T-cell (primary cell): ENCODE results near the gene NOM1. TPM values are rescaled to one million over a fixed set of nuclear protein-coding genes. Genes with fewer than 3 reads are reported as not detected.

ENCODE experiments used
- ATAC-seq, 4 experiments: fragments of 200-7000 bp in 3 of 4; fragments of 150-1000 bp in 1 of 4; cut with Tn5 transposase; replicated peaks in 1 of 4; 1 replicate in 3 of 4; 2 replicates in 1 of 4; pipeline ENCODE4 v1.10.0; 2021; ENCODE audit warnings: moderate library complexity in 3 of 4, mild to moderate bottlenecking in 2 of 4, moderate number of reproducible peaks in 1 of 4
- CTCF ChIA-PET, 2 donors: fragments of 300-600 bp; sonication (Branson Sonifier 250); formaldehyde crosslinking; loops; one replicate each; lab custom pipeline; 2022; ENCODE audit warnings: antibody characterized with exemption in 2 of 2; lab: Charles Lee
- POLR2A ChIA-PET, 2 donors: fragments of 300-600 bp; sonication (Branson Sonifier 250); formaldehyde crosslinking; loops; one replicate each; lab custom pipeline; 2022; ENCODE audit warnings: antibody characterized with exemption in 2 of 2; lab: Charles Lee
- DNase-seq, 35 experiments: peaks; one replicate each; pipeline versions ENCODE4 v3.0.0 to v3.0.0-alpha.2; 2013 to 2023
- H3K27ac ChIP-seq: one replicate; pipeline ENCODE4 v1.5.1; 2013; ENCODE audit warnings: low read length
- H3K27me3 ChIP-seq, 2 experiments: replicated peaks in 1 of 2; 1 replicate in 1 of 2; 2 replicates in 1 of 2; pipeline versions ENCODE4 v1.6.1 to v1.7.0; 2013; ENCODE audit warnings: low read length in 1 of 2, mixed read lengths in 1 of 2; ENCODE audit not compliant: control insufficient read depth in 2 of 2, insufficient read depth in 2 of 2; ENCODE audit errors: extremely low read depth in 1 of 2
- H3K36me3 ChIP-seq, 2 donors: 1 replicate in 1 of 2; 2 replicates in 1 of 2; pipeline versions ENCODE4 v1.6.1 to v1.7.0; 2013; ENCODE audit warnings: low read length in 1 of 2; ENCODE audit not compliant: control insufficient read depth in 2 of 2, insufficient read depth in 1 of 2; ENCODE audit errors: extremely low read depth in 1 of 2
- H3K4me1 ChIP-seq, 2 experiments: 1 replicate in 1 of 2; 2 replicates in 1 of 2; pipeline versions ENCODE4 v1.6.1 to v1.7.0; 2013; ENCODE audit warnings: low read length in 2 of 2, mixed read lengths in 1 of 2; ENCODE audit not compliant: insufficient read depth in 2 of 2, control insufficient read depth in 1 of 2; ENCODE audit errors: extremely low read depth in 1 of 2
- H3K4me3 ChIP-seq, 2 donors: 1 replicate in 1 of 2; 2 replicates in 1 of 2; pipeline versions ENCODE4 v1.5.1 to v1.7.0; 2013; ENCODE audit warnings: mild to moderate bottlenecking in 2 of 2, low read length in 1 of 2, moderate library complexity in 1 of 2; ENCODE audit not compliant: control insufficient read depth in 1 of 2; ENCODE audit errors: extremely low read depth in 1 of 2
- H3K9me3 ChIP-seq: 2 replicates; pipeline ENCODE4 v1.7.0; 2013
- H3K27ac Mint-ChIP-seq, 2 donors: one replicate each; pipeline ENCODE4 v1.8.0; 2020 to 2021; ENCODE audit warnings: mild to moderate bottlenecking in 2 of 2, mixed read lengths in 2 of 2
- H3K27me3 Mint-ChIP-seq, 2 donors: one replicate each; pipeline ENCODE4 v1.8.0; 2021 to 2022; ENCODE audit warnings: mixed read lengths in 2 of 2
- H3K36me3 Mint-ChIP-seq: one replicate; pipeline ENCODE4 v1.8.0; 2021; ENCODE audit warnings: mixed read lengths
- H3K4me1 Mint-ChIP-seq, 3 donors: one replicate each; pipeline ENCODE4 v1.8.0; 2020 to 2022; ENCODE audit warnings: mixed read lengths in 3 of 3, mild to moderate bottlenecking in 1 of 3
- H3K4me3 Mint-ChIP-seq, 3 donors: one replicate each; pipeline ENCODE4 v1.8.0; 2020 to 2022; ENCODE audit warnings: mild to moderate bottlenecking in 3 of 3, mixed read lengths in 3 of 3, moderate library complexity in 3 of 3
- H3K9me3 Mint-ChIP-seq, 3 donors: one replicate each; pipeline ENCODE4 v1.8.0; 2020 to 2022; ENCODE audit warnings: mixed read lengths in 3 of 3
- WGBS: methylation state at CpG from one replicate; pipeline ENCODE4 v1.1.5; 2013; ENCODE audit warnings: missing lambda C conversion rate; ENCODE audit not compliant: insufficient coverage; 5-methylcytosine and 5-hydroxymethylcytosine counted together
- total RNA-seq, 35 experiments: library from RNA in 6 of 35; stranded (reverse) in 6 of 35; fragments of 120-200 nt in 1 of 35; gene quantifications; one replicate each; pipeline versions ENCODE4 v1.2.1 to v1.2.4 and lab custom pipeline; 2013 to 2026

Gene NOM1
- total RNA-seq, 5 donors from 2014 or later (not counting 1 experiment from before 2014, with no cell fraction given) = 31.7 to 47.8 (median 33.7) TPM

DNA sequence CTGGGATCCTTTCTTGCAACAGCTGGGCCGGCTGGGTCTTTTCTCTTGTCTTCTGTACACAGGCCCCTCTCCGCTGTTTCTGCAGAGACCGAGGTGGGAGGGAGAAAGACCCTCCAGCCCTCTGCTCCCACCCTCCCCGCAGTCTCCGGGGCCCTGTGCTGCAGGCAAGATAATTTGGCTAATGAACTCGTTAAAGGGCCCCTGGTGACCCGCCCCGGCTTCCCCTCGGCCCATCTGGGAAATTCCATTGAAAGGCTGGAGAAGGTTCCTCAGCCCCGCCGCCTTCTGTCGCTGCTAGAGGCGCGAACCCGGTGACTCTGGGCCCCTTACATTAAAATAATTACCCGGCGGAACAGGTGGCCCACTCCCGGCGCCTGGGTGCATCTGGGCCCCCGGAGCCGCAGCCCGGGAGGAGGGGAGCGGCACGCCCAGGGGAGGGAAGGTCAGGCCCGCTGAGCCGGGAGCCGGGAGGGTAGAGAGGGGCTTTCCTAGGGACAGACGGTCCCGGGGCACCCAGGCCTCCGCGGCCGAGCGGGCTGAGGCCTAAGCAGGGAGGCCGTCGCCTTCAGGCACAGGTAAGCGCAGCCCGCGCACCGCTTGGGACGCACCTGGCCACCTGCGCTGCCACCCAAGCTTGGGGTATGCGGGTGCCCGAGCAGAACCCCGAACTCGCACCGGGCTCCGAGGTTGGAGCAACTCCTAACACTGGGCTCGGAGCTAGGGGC, 68.3 kb downstream of the NOM1 start:
- no peak for DNase-seq
- WGBS = 11% methylated on average over 36 of the region's 48 CpGs
- Mint-ChIP-seq H3K9me3 (no peaks in the 10 kb centered on the region), H3K27ac (no peak overlapping the region), H3K4me3 (no peak overlapping the region), H3K27me3 (peaks cover 50 to 78% of the 10 kb centered on the region in 2 donors), H3K36me3 (no peaks in the 10 kb centered on the region), H3K4me1 (peaks cover 11 to 27% (median 23%) of the 10 kb centered on the region in 3 donors)
- Histone ChIP-seq H3K9me3 (no peaks in the 10 kb centered on the region), H3K27me3 (peaks cover 22 to 91% of the 10 kb centered on the region in 2 experiments), H3K36me3 (no peaks in the 10 kb centered on the region), H3K4me3 (no peak overlapping the region), H3K4me1 (peaks cover 0 to 40% of the 10 kb centered on the region in 2 experiments), H3K27ac (no peak overlapping the region)
- no peak for ATAC-seq
- POLR2A ChIA-PET = no interaction called here
- CTCF ChIA-PET = no interaction called here

DNA sequence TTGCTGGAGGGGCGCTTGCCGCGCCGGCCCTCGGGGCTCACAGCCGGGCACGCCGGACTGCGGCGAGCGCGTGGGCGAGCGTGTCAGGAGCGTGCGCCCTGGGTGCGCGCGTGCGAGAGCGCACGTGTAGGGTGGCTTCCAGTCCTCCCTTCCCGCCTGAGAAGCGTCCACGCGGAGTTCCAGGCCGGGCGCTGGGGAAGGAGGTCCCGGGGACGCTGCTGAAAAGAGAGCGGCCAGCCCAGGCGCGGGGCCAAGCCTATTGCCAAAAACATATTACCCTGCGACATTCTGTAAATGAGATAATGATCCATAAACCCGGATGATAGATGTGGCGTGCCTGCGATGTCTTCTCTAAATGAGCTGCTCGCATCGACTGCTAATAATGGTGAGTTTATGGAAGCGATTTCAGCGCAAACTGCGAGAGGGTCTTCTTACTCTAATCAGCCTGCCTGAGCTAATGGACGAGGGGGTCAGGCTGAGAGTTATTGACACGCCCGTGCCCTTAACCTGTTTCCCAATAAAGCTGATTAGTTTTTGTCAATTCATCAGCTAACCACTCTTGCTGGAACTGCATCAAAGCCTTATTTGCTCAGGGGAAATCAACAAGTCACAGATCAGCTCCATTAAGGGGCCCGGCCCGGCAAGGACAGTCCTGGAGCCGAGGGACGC, 69.0 kb downstream of the NOM1 start:
- Histone ChIP-seq H3K27me3 (peaks cover 20 to 92% of the 10 kb centered on the region in 2 experiments), H3K9me3 (no peaks in the 10 kb centered on the region), H3K27ac (no peak overlapping the region), H3K4me1 (peaks cover 0 to 40% of the 10 kb centered on the region in 2 experiments), H3K4me3 (no peak overlapping the region), H3K36me3 (no peaks in the 10 kb centered on the region)
- peaks cover 11 to 29% (median 23%) of the 10 kb centered on the region in 3 donors for H3K4me1 Mint-ChIP-seq
- peak overlapping the region in 2 of 3 donors; percentile 58 to 64 for H3K4me3 Mint-ChIP-seq
- DNase-seq (no peak), ATAC-seq (no peak)
- 15% methylated on average over 43 of the region's 49 CpGs for WGBS
- ChIA-PET POLR2A (no interaction called here), CTCF (interaction anchor here in 1 of 2 donors (0.6 kb wide), 1 partner anchor 11 kb away, joined by 3 read pairs; no protein-coding TSS in a partner anchor)
- peaks cover 54 to 78% of the 10 kb centered on the region in 2 donors for H3K27me3 Mint-ChIP-seq
- no peaks in the 10 kb centered on the region for H3K36me3 Mint-ChIP-seq
- H3K27ac Mint-ChIP-seq = peak overlapping the region in 1 of 2 donors; percentile 32
- no peaks in the 10 kb centered on the region for H3K9me3 Mint-ChIP-seq

DNA sequence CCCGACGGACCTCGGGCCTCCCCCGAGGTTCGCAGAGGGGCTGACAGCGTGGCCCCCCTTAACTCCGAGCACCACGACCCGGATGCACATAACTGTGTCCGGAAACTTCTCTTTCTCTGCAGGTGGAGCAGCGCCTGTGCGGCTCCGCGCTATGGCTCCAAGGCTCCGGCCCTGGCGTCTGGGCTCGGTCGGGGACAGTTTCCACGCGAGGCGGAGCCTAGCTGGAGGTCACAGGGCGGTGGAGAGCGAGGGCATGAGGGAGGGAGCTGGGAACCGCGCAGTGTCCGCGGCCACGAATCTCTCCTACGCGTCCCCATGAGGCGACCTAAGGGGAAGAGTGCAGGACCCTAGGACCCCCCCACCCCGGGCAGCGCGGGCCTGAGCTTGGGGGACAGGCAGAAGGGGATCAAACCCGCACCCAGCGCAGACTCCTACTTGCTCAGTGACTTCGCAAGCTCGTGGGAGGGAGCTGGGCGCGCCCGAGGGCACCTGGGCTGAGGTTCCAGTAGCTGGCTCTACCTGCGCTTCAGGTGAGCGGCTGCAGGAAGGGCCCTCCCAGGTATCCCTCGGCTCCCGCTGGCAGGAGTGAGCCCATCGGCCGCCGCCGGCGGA, 69.6 kb downstream of the NOM1 start:
- no peak overlapping the region for H3K27ac ChIP-seq
- DNase-seq (no peak), ATAC-seq (peak in 1 of 4 experiments; percentile 27)
- POLR2A ChIA-PET = no interaction called here
- Mint-ChIP-seq H3K4me3 (peak overlapping the region; percentile 56 to 64 (median 58)), H3K27ac (no peak overlapping the region), H3K36me3 (no peaks in the 10 kb centered on the region), H3K27me3 (peaks cover 51 to 77% of the 10 kb centered on the region in 2 donors), H3K9me3 (no peaks in the 10 kb centered on the region), H3K4me1 (peaks cover 11 to 29% (median 23%) of the 10 kb centered on the region in 3 donors)
- no peaks in the 10 kb centered on the region for H3K9me3 ChIP-seq
- WGBS = 6% methylated on average over 38 of the region's 50 CpGs
- peaks cover 18 to 88% of the 10 kb centered on the region in 2 experiments for H3K27me3 ChIP-seq
- H3K4me1 ChIP-seq = peaks cover 0 to 40% of the 10 kb centered on the region in 2 experiments
- H3K36me3 ChIP-seq = no peaks in the 10 kb centered on the region
- CTCF ChIA-PET = interaction anchor here in 1 of 2 donors (0.6 kb wide), 1 partner anchor 11 kb away, joined by 3 read pairs; no protein-coding TSS in a partner anchor
- H3K4me3 ChIP-seq = no peak overlapping the region

- H3K4me3 Mint-ChIP-seq = no peak overlapping the region
- H3K27ac ChIP-seq = no peak overlapping the region
- ATAC-seq (no peak), DNase-seq (no peak)
- WGBS = 15% methylated on average over 17 of the region's 25 CpGs
- H3K27ac Mint-ChIP-seq = no peak overlapping the region
- H3K36me3 ChIP-seq = no peaks in the 10 kb centered on the region
- no peaks in the 10 kb centered on the region for H3K36me3 Mint-ChIP-seq
- H3K4me1 ChIP-seq = peaks cover 0 to 40% of the 10 kb centered on the region in 2 experiments
- POLR2A ChIA-PET = no interaction called here
- CTCF ChIA-PET = no interaction called here
- H3K4me1 Mint-ChIP-seq = peaks cover 11 to 29% (median 23%) of the 10 kb centered on the region in 3 donors
- no peak overlapping the region for H3K4me3 ChIP-seq
- peaks cover 0 to 2% (median 0%) of the 10 kb centered on the region in 3 donors for H3K9me3 Mint-ChIP-seq
- peaks cover 52 to 77% of the 10 kb centered on the region in 2 donors for H3K27me3 Mint-ChIP-seq
- H3K9me3 ChIP-seq = no peaks in the 10 kb centered on the region
- H3K27me3 ChIP-seq = peaks cover 16 to 85% of the 10 kb centered on the region in 2 experiments
These were observed 70.4 kb downstream of the NOM1 start for GRCh38 chr7:157019718-157020451.

GRCh38 chr7:157020514-157021070, 71.1 kb downstream of the NOM1 start:
- Histone ChIP-seq H3K4me3 (no peak overlapping the region), H3K4me1 (peaks cover 0 to 40% of the 10 kb centered on the region in 2 experiments), H3K27ac (no peak overlapping the region), H3K36me3 (no peaks in the 10 kb centered on the region), H3K27me3 (peaks cover 16 to 78% of the 10 kb centered on the region in 2 experiments), H3K9me3 (no peaks in the 10 kb centered on the region)
- Mint-ChIP-seq H3K36me3 (no peaks in the 10 kb centered on the region), H3K4me3 (no peak overlapping the region), H3K9me3 (peaks cover 0 to 5% (median 3%) of the 10 kb centered on the region in 3 donors), H3K27ac (no peak overlapping the region), H3K4me1 (peaks cover 11 to 29% (median 23%) of the 10 kb centered on the region in 3 donors), H3K27me3 (peaks cover 54 to 77% of the 10 kb centered on the region in 2 donors)
- ATAC-seq = peak in 1 of 4 experiments; percentile 24
- DNase-seq = no peak
- 14% methylated on average over 32 of the region's 38 CpGs for WGBS
- POLR2A ChIA-PET = no interaction called here
- CTCF ChIA-PET = no interaction called here
